Kidney (tissue), 14 donors: ENCODE measurements around the gene PCYT1A. TPM values are rescaled to one million over a fixed set of nuclear protein-coding genes. Genes with fewer than 3 reads are reported as not detected.

Experiments
- DNase-seq, 5 donors: peaks; one replicate each; pipeline ENCODE4 v3.0.0-alpha.2; 2013 to 2020
- FAIRE-seq: peaks from 2 replicates; lab custom pipeline; 2012; peaks lifted over from hg19 to GRCh38; lab: Jason Lieb, UNC
- H3K27ac ChIP-seq, 2 donors: one replicate each; pipeline ENCODE4 v1.7.0; 2013; ENCODE audit warnings: low read depth in 2 of 2, low read length in 2 of 2, inconsistent platforms in 1 of 2
- H3K27me3 ChIP-seq: one replicate; pipeline ENCODE4 v1.7.1; 2013; ENCODE audit warnings: low read length, inconsistent platforms; ENCODE audit not compliant: control insufficient read depth, insufficient read depth
- H3K36me3 ChIP-seq, 3 donors: one replicate each; pipeline versions ENCODE4 v1.7.0 to v1.7.1; 2013; ENCODE audit warnings: low read length in 3 of 3, control low read depth in 1 of 3, inconsistent platforms in 1 of 3; ENCODE audit not compliant: insufficient read depth in 3 of 3, control insufficient read depth in 2 of 3
- H3K4me1 ChIP-seq, 3 donors: one replicate each; pipeline versions ENCODE4 v1.7.0 to v1.7.1; 2013; ENCODE audit warnings: low read length in 3 of 3, inconsistent platforms in 1 of 3, low read depth in 1 of 3; ENCODE audit not compliant: control insufficient read depth in 2 of 3, insufficient read depth in 2 of 3
- H3K4me3 ChIP-seq, 3 donors: one replicate each; pipeline versions ENCODE4 v1.7.0 to v1.8.1; 2013; ENCODE audit warnings: low read length in 3 of 3, control low read depth in 1 of 3, inconsistent platforms in 1 of 3
- H3K9ac ChIP-seq, 3 donors: one replicate each; pipeline versions ENCODE4 v1.7.0 to v1.7.1; 2013; ENCODE audit warnings: low read length in 3 of 3, control low read depth in 1 of 3, inconsistent platforms in 1 of 3
- H3K9me3 ChIP-seq, 3 donors: one replicate each; pipeline versions ENCODE4 v1.7.0 to v1.7.1; 2013; ENCODE audit warnings: low read length in 3 of 3, control low read depth in 1 of 3, inconsistent platforms in 1 of 3; ENCODE audit not compliant: control insufficient read depth in 2 of 3, insufficient read depth in 1 of 3
- CTCF ChIP-seq: IDR thresholded peaks from 3 replicates; pipeline ENCODE4 v1.5.1; 2012; ENCODE audit warnings: mild to moderate bottlenecking, moderate library complexity, borderline replicate concordance; ENCODE audit not compliant: insufficient read depth; ENCODE audit errors: extremely low read depth
- intact Hi-C: fragments of 100-400 bp; cut with DNase I; formaldehyde crosslinking; loops from one replicate; pipeline ENCODE4 v1.11.1; 2022
- polyA plus RNA-seq: library from polyadenylated mRNA; stranded (reverse); fragments of 350-450 nt; fragmentation: Illumina TruSeq; extraction: RNeasy Lipid Tissue Mini Kit (QIAGEN cat#74804); gene quantifications from one replicate; pipeline ENCODE4 v1.2.3, GENCODE V29; 2014; ENCODE audit warnings: low read depth, low replicate concordance; ENCODE audit not compliant: insufficient read depth
- total RNA-seq: library from RNA; stranded (reverse); fragmentation: NEBNext Ultra II Directional; extraction: Animal tissue kit (Norgen Biotek cat#: 25700); gene quantifications from one replicate; pipeline ENCODE4 v1.2.1, GENCODE V29; 2021
- donor health status: control.
- donor health status: control.
- donor health status: control.
- donor health status: control.
- donor health status: control.
- donor health status: DM: yes; HTN: yes; CAD: no.
- donor health status: Normal renal cell carcinoma (clear cell type).

Gene PCYT1A
- total and polyA plus RNA-seq, 2 donors from 2014 or later, result 19.6 to 57.6 TPM

GRCh38 chr3:196225763-196226364 is 61.7 kb downstream of the PCYT1A start:
- Histone ChIP-seq H3K27ac (no peak overlapping the region), H3K9me3 (no peaks in the 10 kb centered on the region), H3K4me1 (peaks cover 0 to 6% (median 0%) of the 10 kb centered on the region in 3 donors), H3K36me3 (no peaks in the 10 kb centered on the region), H3K4me3 (no peak overlapping the region), H3K27me3 (no peaks in the 10 kb centered on the region), H3K9ac (no peak overlapping the region)
- DNase-seq (no peak), FAIRE-seq (no peak)
- intact Hi-C loops, result no loop called here
- TF ChIP-seq CTCF, result no peak

GRCh38 chr3:196225086-196225485 is 62.4 kb downstream of the PCYT1A start:
- no peak for DNase-seq
- no peak overlapping the region for H3K9ac ChIP-seq
- no peaks in the 10 kb centered on the region for H3K27me3 ChIP-seq
- H3K4me1 ChIP-seq, result peaks cover 0 to 6% (median 0%) of the 10 kb centered on the region in 3 donors
- H3K4me3 ChIP-seq, result no peak overlapping the region
- no peaks in the 10 kb centered on the region for H3K36me3 ChIP-seq
- H3K9me3 ChIP-seq, result no peaks in the 10 kb centered on the region
- no peak overlapping the region for H3K27ac ChIP-seq
- intact Hi-C loops, result no loop called here
- TF ChIP-seq CTCF, result no peak
- FAIRE-seq, result no peak

GRCh38 chr3:196222876-196223595 is 64.5 kb downstream of the PCYT1A start:
- FAIRE-seq, result no peak
- no peak overlapping the region for H3K27ac ChIP-seq

More at GRCh38 chr3:196222876-196223595, 64.5 kb downstream of the PCYT1A start:
- no peak overlapping the region for H3K4me3 ChIP-seq
- H3K9me3 ChIP-seq, result no peaks in the 10 kb centered on the region
- no peaks in the 10 kb centered on the region for H3K36me3 ChIP-seq
- no peak for TF ChIP-seq CTCF
- intact Hi-C loops, result no loop called here
- H3K9ac ChIP-seq, result no peak overlapping the region
- peaks cover 0 to 8% (median 0%) of the 10 kb centered on the region in 3 donors for H3K4me1 ChIP-seq
- H3K27me3 ChIP-seq, result no peaks in the 10 kb centered on the region
- no peak for DNase-seq
